CD1c-positive myeloid dendritic cell (primary cell): ENCODE measurements around the gene SLC14A1.

Experiments used
- DNase-seq: peaks from one replicate; pipeline ENCODE4 v3.0.0-alpha.2; 2016; ENCODE audit errors: extremely low spot score

Gene SLC14A1

GRCh38 chr18:45723567-45724355 lies at the start of gene SLC14A1:
Gene SLC14A1 (plus strand): TSS chr18:45724181. CDS start chr18:45730321, 6,140 bp downstream.
- DNase-seq = no peak

- DNase-seq = no peak
Measured at GRCh38 chr18:45677276-45677807, 46.6 kb upstream of the SLC14A1 start.

- DNase-seq = no peak
Measured at GRCh38 chr18:45678441-45678840, 45.5 kb upstream of the SLC14A1 start.

GRCh38 chr18:45678850-45679249 lies 45.1 kb upstream of the SLC14A1 start:
- no peak for DNase-seq

GRCh38 chr18:45680066-45680690 lies 43.8 kb upstream of the SLC14A1 start:
- DNase-seq = no peak

- DNase-seq = no peak
Measured at GRCh38 chr18:45682181-45682580, 41.8 kb upstream of the SLC14A1 start.

GRCh38 chr18:45684341-45685115 lies 39.5 kb upstream of the SLC14A1 start:
- no peak for DNase-seq

- peak; percentile 47 for DNase-seq
Measured at GRCh38 chr18:45686891-45687611, 36.9 kb upstream of the SLC14A1 start.

GRCh38 chr18:45687621-45688020 lies 36.4 kb upstream of the SLC14A1 start:
- DNase-seq = no peak

- DNase-seq = no peak
Measured at GRCh38 chr18:45688113-45688512, 35.9 kb upstream of the SLC14A1 start.

- DNase-seq = no peak
Measured at GRCh38 chr18:45688833-45689232, 35.1 kb upstream of the SLC14A1 start.

- no peak for DNase-seq
Measured at GRCh38 chr18:45689396-45689795, 34.6 kb upstream of the SLC14A1 start.

- DNase-seq = peak; percentile 79
Measured at GRCh38 chr18:45690975-45691815, 32.8 kb upstream of the SLC14A1 start.

- DNase-seq = no peak
Measured at GRCh38 chr18:45691816-45692179, 32.2 kb upstream of the SLC14A1 start.

GRCh38 chr18:45702708-45703265 lies 21.2 kb upstream of the SLC14A1 start:
- no peak for DNase-seq

- no peak for DNase-seq
Measured at GRCh38 chr18:45708831-45709230, 15.2 kb upstream of the SLC14A1 start.

GRCh38 chr18:45712061-45712460 lies 11.9 kb upstream of the SLC14A1 start:
- DNase-seq = no peak

- no peak for DNase-seq
Measured at GRCh38 chr18:45713239-45713638, 10.7 kb upstream of the SLC14A1 start.

GRCh38 chr18:45715212-45715780 lies 8.7 kb upstream of the SLC14A1 start:
- DNase-seq = no peak

- DNase-seq = no peak
Measured at GRCh38 chr18:45719106-45719505, 4.9 kb upstream of the SLC14A1 start.
